ENCODE results near the gene USP24. TPM values are rescaled to one million over a fixed set of nuclear protein-coding genes. Genes with fewer than 3 reads are reported as not detected.

The USP24 gene
- total RNA-seq, 1 donor from 2014 or later = 50.5 TPM

DNA sequence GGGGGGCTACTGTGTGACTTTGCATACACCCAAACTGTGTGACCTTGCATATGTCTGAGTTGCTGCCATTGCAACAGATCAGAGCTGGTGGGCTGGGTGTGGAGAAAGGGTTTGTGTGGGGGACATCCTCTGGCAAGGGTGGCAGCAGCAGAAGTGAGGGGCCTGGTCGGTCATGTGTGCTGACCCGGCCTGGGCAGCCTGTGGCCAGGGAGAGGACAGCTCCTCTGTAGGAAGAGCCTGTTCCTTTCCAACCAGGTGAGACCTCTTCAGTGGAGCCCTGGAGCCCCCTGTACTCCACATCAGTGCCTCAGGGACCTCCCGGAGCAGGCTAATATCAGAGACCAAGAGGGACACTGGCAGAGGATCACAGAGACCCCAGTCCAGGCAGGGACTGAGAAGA, 167.6 kb downstream of the USP24 start:
- H3K27me3 ChIP-seq = no peaks in the 10 kb centered on the region
- no peak overlapping the region for H3K9ac ChIP-seq
- H3K9me3 ChIP-seq (ENCODE audit: low read depth) = no peaks in the 10 kb centered on the region
- no peak for DNase-seq (ENCODE audit: low spot score)
- H3F3A ChIP-seq (ENCODE audit: low read depth) = no peaks in the 10 kb centered on the region
- no peaks in the 10 kb centered on the region for H3K79me2 ChIP-seq (ENCODE audit: low read depth)
- no peak for TF ChIP-seq EZH2 (IDR thresholded peaks at IDR 0.05)
- Mint-ChIP-seq H3K27me3 (ENCODE audit: insufficient read depth, low read depth) (peaks cover 16% of the 10 kb centered on the region), H3K4me1 (peaks cover 30% of the 10 kb centered on the region), H3K36me3 (no peaks in the 10 kb centered on the region), H3K27ac (no peak overlapping the region), H3K4me3 (no peak overlapping the region), H3K9me3 (no peaks in the 10 kb centered on the region)
- no peak overlapping the region for H3K27ac ChIP-seq
- no peaks in the 10 kb centered on the region for H4K20me1 ChIP-seq (ENCODE audit: low read depth)
- no peak overlapping the region for H3K4me3 ChIP-seq
- H2AFZ ChIP-seq (replicated peaks) = no peak overlapping the region
- no peaks in the 10 kb centered on the region for H3K4me1 ChIP-seq
- H3K36me3 ChIP-seq = no peaks in the 10 kb centered on the region
- no peak overlapping the region for H3K4me2 ChIP-seq

DNA sequence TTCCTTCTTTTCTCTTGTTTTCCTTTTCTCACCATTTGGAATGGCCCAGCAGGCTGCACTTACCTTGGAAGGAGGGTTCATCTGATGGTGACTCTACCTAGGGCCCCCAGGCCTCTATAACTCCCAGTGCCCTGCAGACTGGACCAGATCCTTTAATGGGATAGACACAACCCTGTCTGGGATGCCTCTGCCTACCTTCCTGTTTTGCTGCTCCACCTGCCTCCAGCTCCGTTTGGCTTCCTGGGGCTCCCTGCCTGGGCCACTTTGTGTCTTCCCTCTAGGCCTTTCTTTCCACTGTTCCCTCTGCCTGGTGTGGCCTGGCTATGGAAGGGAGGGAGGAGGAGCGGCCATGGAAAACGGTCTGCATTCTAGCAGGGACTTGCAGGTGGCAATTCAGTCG, 168.3 kb downstream of the USP24 start:
- H4K20me1 ChIP-seq (ENCODE audit: low read depth) = peaks cover 5% of the 10 kb centered on the region

GRCh38 chr1:55045430-55045829, 169.7 kb downstream of the USP24 start:
- Histone ChIP-seq H4K20me1 (ENCODE audit: low read depth) (peaks cover 14% of the 10 kb centered on the region), H3K4me2 (no peak overlapping the region), H3K27ac (no peak overlapping the region), H3K4me1 (peaks cover under 1% of the 10 kb centered on the region), H3K4me3 (no peak overlapping the region), H3K79me2 (ENCODE audit: low read depth) (peaks cover 14% of the 10 kb centered on the region), H2AFZ (replicated peaks) (no peak overlapping the region), H3F3A (ENCODE audit: low read depth) (no peaks in the 10 kb centered on the region), H3K27me3 (peaks cover 18% of the 10 kb centered on the region), H3K9me3 (ENCODE audit: low read depth) (no peaks in the 10 kb centered on the region), H3K9ac (no peak overlapping the region), H3K36me3 (no peaks in the 10 kb centered on the region)
- H3K27me3 Mint-ChIP-seq (ENCODE audit: insufficient read depth, low read depth) = peaks cover 34% of the 10 kb centered on the region
- no peak overlapping the region for H3K27ac Mint-ChIP-seq
- H3K4me1 Mint-ChIP-seq = peaks cover 27% of the 10 kb centered on the region
- DNase-seq (ENCODE audit: low spot score) = no peak
- TF ChIP-seq CTCF (IDR thresholded peaks at IDR 0.05) = no peak
- TF ChIP-seq EZH2phosphoT487 (IDR thresholded peaks at IDR 0.05) = no peak
- no peak for TF ChIP-seq EZH2 (IDR thresholded peaks at IDR 0.05)
- no peaks in the 10 kb centered on the region for H3K36me3 Mint-ChIP-seq
- no peaks in the 10 kb centered on the region for H3K9me3 Mint-ChIP-seq
- no peak overlapping the region for H3K4me3 Mint-ChIP-seq

More for the DNA sequence above, 168.3 kb downstream of the USP24 start:
- Histone ChIP-seq H3K9ac (no peak overlapping the region), H3K36me3 (no peaks in the 10 kb centered on the region), H2AFZ (replicated peaks) (no peak overlapping the region), H3K4me3 (no peak overlapping the region), H3K79me2 (ENCODE audit: low read depth) (peaks cover 7% of the 10 kb centered on the region), H3K4me2 (no peak overlapping the region), H3K27ac (no peak overlapping the region), H3F3A (ENCODE audit: low read depth) (no peaks in the 10 kb centered on the region), H3K27me3 (peaks cover 3% of the 10 kb centered on the region), H3K9me3 (ENCODE audit: low read depth) (no peaks in the 10 kb centered on the region), H3K4me1 (no peaks in the 10 kb centered on the region)
- H3K36me3 Mint-ChIP-seq = no peaks in the 10 kb centered on the region
- H3K9me3 Mint-ChIP-seq = no peaks in the 10 kb centered on the region
- no peak overlapping the region for H3K4me3 Mint-ChIP-seq
- H3K27ac Mint-ChIP-seq = peak overlapping the region; percentile 41
- no peak for DNase-seq (ENCODE audit: low spot score)
- peaks cover 30% of the 10 kb centered on the region for H3K4me1 Mint-ChIP-seq
- TF ChIP-seq EZH2phosphoT487 (IDR thresholded peaks at IDR 0.05) (no peak), EZH2 (IDR thresholded peaks at IDR 0.05) (no peak), CTCF (IDR thresholded peaks at IDR 0.05) (no peak)
- H3K27me3 Mint-ChIP-seq (ENCODE audit: insufficient read depth, low read depth) = peaks cover 23% of the 10 kb centered on the region

GRCh38 chr1:55044617-55045397, 170.4 kb downstream of the USP24 start:
- H3K9ac ChIP-seq = no peak overlapping the region
- no peak overlapping the region for H2AFZ ChIP-seq (replicated peaks)
- peaks cover 24% of the 10 kb centered on the region for H3K27me3 ChIP-seq
- peaks cover 14% of the 10 kb centered on the region for H4K20me1 ChIP-seq (ENCODE audit: low read depth)
- H3K4me1 ChIP-seq = peaks cover 6% of the 10 kb centered on the region
- Mint-ChIP-seq H3K36me3 (no peaks in the 10 kb centered on the region), H3K4me3 (no peak overlapping the region), H3K27me3 (ENCODE audit: insufficient read depth, low read depth) (peaks cover 37% of the 10 kb centered on the region), H3K27ac (no peak overlapping the region), H3K4me1 (peaks cover 27% of the 10 kb centered on the region), H3K9me3 (no peaks in the 10 kb centered on the region)
- H3K4me3 ChIP-seq = no peak overlapping the region
- no peak for DNase-seq (ENCODE audit: low spot score)
- H3K36me3 ChIP-seq = no peaks in the 10 kb centered on the region
- no peak overlapping the region for H3K27ac ChIP-seq
- no peaks in the 10 kb centered on the region for H3K9me3 ChIP-seq (ENCODE audit: low read depth)
- peaks cover 14% of the 10 kb centered on the region for H3K79me2 ChIP-seq (ENCODE audit: low read depth)
- H3K4me2 ChIP-seq = no peak overlapping the region
- H3F3A ChIP-seq (ENCODE audit: low read depth) = no peaks in the 10 kb centered on the region
- TF ChIP-seq CTCF (IDR thresholded peaks at IDR 0.05) (no peak), EZH2phosphoT487 (IDR thresholded peaks at IDR 0.05) (no peak), EZH2 (IDR thresholded peaks at IDR 0.05) (no peak)
